HepG2 (cell line): ENCODE data around the gene ABCC9.

Source experiments
- ELK4 ChIP-seq: sonication (generic); formaldehyde crosslinking; IDR thresholded peaks from 2 replicates; pipeline ENCODE4 v1.9.0; 2021; ENCODE audit warnings: missing genetic modification reagents, borderline replicate concordance
- ZBTB1 ChIP-seq: sonication (generic); formaldehyde crosslinking; IDR thresholded peaks from 2 replicates; pipeline ENCODE4 v1.4.0; 2020; ENCODE audit warnings: missing genetic modification reagents, borderline replicate concordance
- ZNF10 ChIP-seq: sonication (generic); formaldehyde crosslinking; IDR thresholded peaks from 2 replicates; pipeline ENCODE4 v1.4.0; 2020; ENCODE audit warnings: mild to moderate bottlenecking, low read depth, missing genetic modification reagents, borderline replicate concordance

- no peak for TF ChIP-seq ZBTB1 (CRISPR knock-in tag)
- no peak for TF ChIP-seq ZNF10 (CRISPR knock-in tag)
- TF ChIP-seq ELK4 (CRISPR knock-in tag): no peak
Measured at GRCh38 chr12:21839776-21840175, 101.5 kb downstream of the ABCC9 start.
